GM12892 (cell line): ENCODE data around the gene EIF4ENIF1.
"Not testable (repeated sequence)": the region's sequence is repeated elsewhere in the genome, so short reads cannot be mapped to it uniquely, and the experiment has no call there.

Experiments used
- DNase-seq: peaks from one replicate; pipeline ENCODE4 v3.0.0; 2011; ENCODE audit not compliant: insufficient read length
- FAIRE-seq: peaks from 2 replicates; lab custom pipeline; 2011; peaks lifted over from hg19 to GRCh38; lab: Jason Lieb, UNC
- POLR2A ChIP-seq: IDR thresholded peaks from 2 replicates; pipeline ENCODE4 v1.6.1; 2011; ENCODE audit warnings: low read depth, low read length, control low read depth
- POLR2AphosphoS5 ChIP-seq: IDR thresholded peaks from 2 replicates; pipeline ENCODE4 v1.6.1; 2011; ENCODE audit warnings: low read depth, low read length, control low read depth
- TAF1 ChIP-seq: IDR thresholded peaks from 2 replicates; pipeline ENCODE4 v1.6.1; 2011; ENCODE audit warnings: low read depth, mild to moderate bottlenecking, control low read depth, low read length, borderline replicate concordance

The EIF4ENIF1 gene

GRCh38 chr22:31425331-31426050, 64.2 kb downstream of the EIF4ENIF1 start:
- FAIRE-seq, result no peak
- DNase-seq, result no peak
- no peak for TF ChIP-seq POLR2A
- no peak for TF ChIP-seq TAF1
- no peak for TF ChIP-seq POLR2AphosphoS5

GRCh38 chr22:31402350-31402749, 87.3 kb downstream of the EIF4ENIF1 start:
- not testable (repeated sequence) for FAIRE-seq, DNase-seq

- TF ChIP-seq POLR2AphosphoS5 (no peak), POLR2A (no peak), TAF1 (no peak)
- DNase-seq (no peak), FAIRE-seq (no peak)
These were observed 89.6 kb downstream of the EIF4ENIF1 start for GRCh38 chr22:31400023-31400397.

GRCh38 chr22:31399211-31400022, 90.2 kb downstream of the EIF4ENIF1 start, which contains the start of gene DRG1:
Gene DRG1, plus strand, starts transcription at chr22:31399604. Its CDS starts 80 bp downstream, at chr22:31399684.
- peak; percentile 100 for FAIRE-seq

GRCh38 chr22:31398231-31398630, 91.4 kb downstream of the EIF4ENIF1 start:
- FAIRE-seq, result no peak
- no peak for DNase-seq
- TF ChIP-seq POLR2A (no peak), TAF1 (no peak), POLR2AphosphoS5 (no peak)

More at GRCh38 chr22:31399211-31400022, 90.2 kb downstream of the EIF4ENIF1 start, which contains the start of gene DRG1:
- TF ChIP-seq POLR2AphosphoS5, result peak; percentile 98
- peak; percentile 99 for TF ChIP-seq POLR2A
- peak; percentile 90 for TF ChIP-seq TAF1
- DNase-seq, result peak; percentile 98

- TF ChIP-seq POLR2AphosphoS5, result no peak
- TF ChIP-seq POLR2A, result no peak
- TF ChIP-seq TAF1, result no peak
- DNase-seq, result no peak
- no peak for FAIRE-seq
These were observed 95.3 kb downstream of the EIF4ENIF1 start for GRCh38 chr22:31394326-31394725.

- no peak for TF ChIP-seq TAF1
- no peak for TF ChIP-seq POLR2AphosphoS5
- no peak for TF ChIP-seq POLR2A
- DNase-seq (no peak), FAIRE-seq (no peak)
These were observed 95.7 kb downstream of the EIF4ENIF1 start for GRCh38 chr22:31393893-31394292.
